HG02981 (cell line): ENCODE measurements around the gene RRAGD.
"Not testable (repeated sequence)": the region's sequence is repeated elsewhere in the genome, so short reads cannot be mapped to it uniquely, and the experiment has no call there.

Source experiments
- ATAC-seq: cut with Tn5 transposase; IDR thresholded peaks from one replicate; pipeline ENCODE4 v1.9.1; 2021; ENCODE audit warnings: mild to moderate bottlenecking, moderate library complexity; ENCODE audit not compliant: unreplicated experiment

RRAGD gene

GRCh38 chr6:89411145-89412070 lies 665 bp downstream of the RRAGD start:
- ATAC-seq: peak; percentile 48

GRCh38 chr6:89410788-89411144 lies 1.3 kb downstream of the RRAGD start:
- no peak for ATAC-seq

- ATAC-seq: no peak
Measured at GRCh38 chr6:89410231-89410761, 1.8 kb downstream of the RRAGD start.

- ATAC-seq: no peak
Measured at GRCh38 chr6:89409461-89410035, 2.5 kb downstream of the RRAGD start.

GRCh38 chr6:89406141-89406540 lies 5.9 kb downstream of the RRAGD start:
- ATAC-seq: no peak

- no peak for ATAC-seq
Measured at GRCh38 chr6:89404512-89404911, 7.6 kb downstream of the RRAGD start.

GRCh38 chr6:89402776-89403175 lies 9.3 kb downstream of the RRAGD start:
- ATAC-seq: no peak

- no peak for ATAC-seq
Measured at GRCh38 chr6:89400912-89401399, 11.1 kb downstream of the RRAGD start.

- ATAC-seq: no peak
Measured at GRCh38 chr6:89400050-89400449, 12.0 kb downstream of the RRAGD start.

GRCh38 chr6:89398762-89399525 lies 13.1 kb downstream of the RRAGD start:
- no peak for ATAC-seq

- not testable (repeated sequence) for ATAC-seq
Measured at GRCh38 chr6:89397884-89398283, 14.2 kb downstream of the RRAGD start.

GRCh38 chr6:89393659-89394058 lies 18.4 kb downstream of the RRAGD start:
- ATAC-seq: no peak

GRCh38 chr6:89392823-89393222 lies 19.2 kb downstream of the RRAGD start:
- no peak for ATAC-seq

- no peak for ATAC-seq
Measured at GRCh38 chr6:89388846-89389245, 23.2 kb downstream of the RRAGD start.

GRCh38 chr6:89387516-89388201 lies 24.4 kb downstream of the RRAGD start:
- ATAC-seq: peak; percentile 94

- ATAC-seq: peak; percentile 6
Measured at GRCh38 chr6:89386917-89387491, 25.1 kb downstream of the RRAGD start.

GRCh38 chr6:89385846-89386245 lies 26.2 kb downstream of the RRAGD start:
- no peak for ATAC-seq

- no peak for ATAC-seq
Measured at GRCh38 chr6:89385156-89385667, 26.9 kb downstream of the RRAGD start.

- ATAC-seq: no peak
Measured at GRCh38 chr6:89381031-89381430, 31.0 kb downstream of the RRAGD start.

GRCh38 chr6:89379281-89379680 lies 32.8 kb downstream of the RRAGD start:
- no peak for ATAC-seq
